Activated B cell treated with CpG ODN at 0.5 μM for 24 hours (primary cell): ENCODE measurements around the gene PRRC2B. TPM values are rescaled to one million over a fixed set of nuclear protein-coding genes. Genes with fewer than 3 reads are reported as not detected.

ENCODE experiments used
- ATAC-seq: fragments of 200-7000 bp; cut with Tn5 transposase; one replicate; pipeline ENCODE4 v1.10.0; 2021; ENCODE audit warnings: low read depth, mild to moderate bottlenecking, moderate library complexity
- CTCF ChIA-PET: fragments of 350-600 bp; sonication (Branson Sonifier 250); formaldehyde crosslinking; loops from one replicate; lab custom pipeline; 2021; ENCODE audit warnings: antibody characterized with exemption; lab: Charles Lee
- POLR2A ChIA-PET: fragments of 350-600 bp; sonication (Branson Sonifier 250); formaldehyde crosslinking; loops from one replicate; lab custom pipeline; 2021; ENCODE audit warnings: antibody characterized with exemption; lab: Charles Lee
- DNase-seq: peaks from one replicate; pipeline ENCODE4 v3.0.0; 2022
- H3K27ac Mint-ChIP-seq: one replicate; pipeline ENCODE4 v1.8.0; 2020; ENCODE audit warnings: mixed read lengths
- H3K27me3 Mint-ChIP-seq: one replicate; pipeline ENCODE4 v1.8.0; 2021; ENCODE audit warnings: mixed read lengths
- H3K36me3 Mint-ChIP-seq: one replicate; pipeline ENCODE4 v1.8.0; 2021; ENCODE audit warnings: low read depth, mixed read lengths
- H3K4me1 Mint-ChIP-seq: one replicate; pipeline ENCODE4 v1.8.0; 2021; ENCODE audit warnings: mixed read lengths
- H3K4me3 Mint-ChIP-seq: one replicate; pipeline ENCODE4 v1.8.0; 2020; ENCODE audit warnings: mild to moderate bottlenecking, mixed read lengths
- H3K9me3 Mint-ChIP-seq: one replicate; pipeline ENCODE4 v1.8.0; 2020; ENCODE audit warnings: mixed read lengths
- intact Hi-C: fragments of 100-400 bp; cut with micrococcal nuclease; formaldehyde crosslinking; loops from one replicate; pipeline ENCODE4 v1.15.1; 2024
- total RNA-seq: library from RNA; stranded (reverse); gene quantifications from 2 replicates; pipeline ENCODE4 v1.2.3, GENCODE V29; 2022
- TF ChIP-seq, protein P1 (sequence below): fragments of 200-600 bp; IDR thresholded peaks from one replicate; pipeline ENCODE4 v1.8.0; 2022; ENCODE audit warnings: antibody characterized with exemption, mild to moderate bottlenecking

PRRC2B gene
- total RNA-seq, 1 donor from 2014 or later: 206 TPM

DNA sequence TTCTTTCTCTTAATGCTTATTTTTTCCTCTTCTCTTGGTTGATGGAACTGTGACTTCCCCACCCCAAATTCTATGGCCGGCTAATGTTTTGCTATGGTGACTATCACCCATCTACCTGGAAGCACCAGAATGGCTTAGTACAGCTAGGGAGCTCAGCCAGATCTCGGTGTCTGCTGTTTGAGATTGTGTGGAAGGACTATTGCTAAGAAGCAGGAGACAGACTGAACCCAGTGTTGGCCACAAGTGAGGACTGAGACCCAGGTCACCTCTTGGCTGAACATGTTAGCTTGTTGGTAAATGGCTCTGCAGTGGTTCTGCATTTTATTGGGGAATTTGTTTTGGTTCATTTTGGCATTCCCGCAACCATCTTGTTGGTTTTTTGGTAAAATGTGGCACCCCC is 2.7 kb downstream of the PRRC2B start:
- no peaks in the 10 kb centered on the region for H3K9me3 Mint-ChIP-seq

DNA sequence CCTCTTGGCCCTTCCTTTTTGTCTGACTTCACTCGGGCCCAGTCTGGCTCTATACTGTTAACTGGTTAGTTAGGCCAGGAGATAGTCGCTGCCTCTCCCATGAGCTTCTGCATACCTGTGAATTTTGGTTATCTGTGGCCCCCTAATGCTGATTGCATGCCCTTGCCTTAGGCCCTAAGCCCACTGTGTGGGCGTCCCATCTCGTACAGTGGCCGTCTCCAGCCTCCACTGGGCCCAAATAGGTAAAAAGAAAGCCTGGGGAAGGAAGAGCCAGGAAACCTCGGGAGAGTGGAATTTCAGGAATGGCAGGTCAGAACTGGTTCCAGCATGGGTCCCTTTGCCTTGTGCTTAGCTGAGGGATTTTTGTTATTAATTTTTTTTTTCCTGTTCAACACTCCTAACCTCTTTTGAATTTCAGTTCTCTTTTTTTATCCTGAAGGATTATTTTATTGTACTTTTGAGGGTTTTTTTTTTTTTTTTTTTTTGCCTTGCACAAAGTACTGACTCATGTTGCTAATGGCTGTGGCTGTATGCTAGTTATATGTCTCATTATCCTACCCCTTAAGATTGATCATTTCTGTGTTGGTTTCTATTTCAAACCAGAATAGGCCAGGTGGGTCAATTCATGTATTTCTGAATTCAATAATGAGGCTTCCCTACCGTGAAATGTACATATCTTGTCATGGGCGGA is 3.4 kb downstream of the PRRC2B start:
- DNase-seq (no peak), ATAC-seq (no peak)
- H3K4me3 Mint-ChIP-seq: peak overlapping the region; percentile 65
- TF ChIP-seq, protein P1, sequence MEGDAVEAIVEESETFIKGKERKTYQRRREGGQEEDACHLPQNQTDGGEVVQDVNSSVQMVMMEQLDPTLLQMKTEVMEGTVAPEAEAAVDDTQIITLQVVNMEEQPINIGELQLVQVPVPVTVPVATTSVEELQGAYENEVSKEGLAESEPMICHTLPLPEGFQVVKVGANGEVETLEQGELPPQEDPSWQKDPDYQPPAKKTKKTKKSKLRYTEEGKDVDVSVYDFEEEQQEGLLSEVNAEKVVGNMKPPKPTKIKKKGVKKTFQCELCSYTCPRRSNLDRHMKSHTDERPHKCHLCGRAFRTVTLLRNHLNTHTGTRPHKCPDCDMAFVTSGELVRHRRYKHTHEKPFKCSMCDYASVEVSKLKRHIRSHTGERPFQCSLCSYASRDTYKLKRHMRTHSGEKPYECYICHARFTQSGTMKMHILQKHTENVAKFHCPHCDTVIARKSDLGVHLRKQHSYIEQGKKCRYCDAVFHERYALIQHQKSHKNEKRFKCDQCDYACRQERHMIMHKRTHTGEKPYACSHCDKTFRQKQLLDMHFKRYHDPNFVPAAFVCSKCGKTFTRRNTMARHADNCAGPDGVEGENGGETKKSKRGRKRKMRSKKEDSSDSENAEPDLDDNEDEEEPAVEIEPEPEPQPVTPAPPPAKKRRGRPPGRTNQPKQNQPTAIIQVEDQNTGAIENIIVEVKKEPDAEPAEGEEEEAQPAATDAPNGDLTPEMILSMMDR: no peak
- POLR2A ChIA-PET: interaction anchor here (0.6 to 1.8 kb wide), 4 partner anchors 10 to 1770 kb away, joined by 6 to 17 read pairs (median 8); no protein-coding TSS in a partner anchor
- H3K4me1 Mint-ChIP-seq: peaks cover 71% of the 10 kb centered on the region
- no peaks in the 10 kb centered on the region for H3K9me3 Mint-ChIP-seq
- peak overlapping the region; percentile 84 for H3K27ac Mint-ChIP-seq
- CTCF ChIA-PET: interaction anchor here (0.8 kb wide), 1 partner anchor 81 kb away, joined by 3 read pairs; no protein-coding TSS in a partner anchor
- intact Hi-C loops: loop anchor here (5.0 to 10.0 kb wide), 2 partner anchors 120 to 958 kb away; partner anchors contain the start of genes FAM78A and SETX
- peaks cover 21% of the 10 kb centered on the region for H3K36me3 Mint-ChIP-seq
- H3K27me3 Mint-ChIP-seq: no peaks in the 10 kb centered on the region

More for the DNA sequence above, 2.7 kb downstream of the PRRC2B start:
- no peak for DNase-seq
- peak overlapping the region; percentile 90 for H3K4me3 Mint-ChIP-seq
- TF ChIP-seq, protein P1: no peak
- no peaks in the 10 kb centered on the region for H3K27me3 Mint-ChIP-seq
- POLR2A ChIA-PET: interaction anchor here (0.6 to 1.8 kb wide), 4 partner anchors 11 to 23 kb away, joined by 7 to 17 read pairs (median 8); no protein-coding TSS in a partner anchor
- peaks cover 67% of the 10 kb centered on the region for H3K4me1 Mint-ChIP-seq
- peaks cover 19% of the 10 kb centered on the region for H3K36me3 Mint-ChIP-seq
- intact Hi-C loops: loop anchor here (5.0 to 10.0 kb wide), 2 partner anchors 119 to 958 kb away; partner anchors contain the start of genes FAM78A and SETX
- CTCF ChIA-PET: interaction anchor here (0.8 kb wide), 1 partner anchor 81 kb away, joined by 3 read pairs; no protein-coding TSS in a partner anchor
- no peak for ATAC-seq
- peak overlapping the region; percentile 84 for H3K27ac Mint-ChIP-seq

GRCh38 chr9:131398204-131398603 is 4.3 kb downstream of the PRRC2B start:
- TF ChIP-seq, protein P1: no peak
- ATAC-seq (no peak), DNase-seq (no peak)
- intact Hi-C loops: loop anchor here (5.0 to 10.0 kb wide), 2 partner anchors 121 to 957 kb away; partner anchors contain the start of genes FAM78A and SETX
- Mint-ChIP-seq H3K27ac (peak overlapping the region; percentile 84), H3K4me3 (peak overlapping the region; percentile 65), H3K4me1 (peaks cover 78% of the 10 kb centered on the region), H3K36me3 (peaks cover 27% of the 10 kb centered on the region), H3K9me3 (no peaks in the 10 kb centered on the region), H3K27me3 (no peaks in the 10 kb centered on the region)
- ChIA-PET CTCF (no interaction called here), POLR2A (interaction anchor here (1.0 to 2.0 kb wide), 3 partner anchors 25 to 127 kb away, joined by 3 to 9 read pairs (median 6); no protein-coding TSS in a partner anchor)

- no peak for DNase-seq
- H3K36me3 Mint-ChIP-seq: peaks cover 31% of the 10 kb centered on the region
- TF ChIP-seq, protein P1: no peak
- H3K27me3 Mint-ChIP-seq: no peaks in the 10 kb centered on the region
- POLR2A ChIA-PET: interaction anchor here (2.0 kb wide), 1 partner anchor 27 kb away, joined by 9 read pairs; no protein-coding TSS in a partner anchor
- H3K4me1 Mint-ChIP-seq: peaks cover 84% of the 10 kb centered on the region
- no peak overlapping the region for H3K4me3 Mint-ChIP-seq
- peak overlapping the region; percentile 47 for H3K27ac Mint-ChIP-seq
- intact Hi-C loops: loop anchor here (5.0 to 10.0 kb wide), 2 partner anchors 123 to 955 kb away; partner anchors contain the start of genes FAM78A and SETX
- CTCF ChIA-PET: no interaction called here
- no peak for ATAC-seq
- H3K9me3 Mint-ChIP-seq: no peaks in the 10 kb centered on the region
Observed at GRCh38 chr9:131399972-131400371, 6.1 kb downstream of the PRRC2B start.

DNA sequence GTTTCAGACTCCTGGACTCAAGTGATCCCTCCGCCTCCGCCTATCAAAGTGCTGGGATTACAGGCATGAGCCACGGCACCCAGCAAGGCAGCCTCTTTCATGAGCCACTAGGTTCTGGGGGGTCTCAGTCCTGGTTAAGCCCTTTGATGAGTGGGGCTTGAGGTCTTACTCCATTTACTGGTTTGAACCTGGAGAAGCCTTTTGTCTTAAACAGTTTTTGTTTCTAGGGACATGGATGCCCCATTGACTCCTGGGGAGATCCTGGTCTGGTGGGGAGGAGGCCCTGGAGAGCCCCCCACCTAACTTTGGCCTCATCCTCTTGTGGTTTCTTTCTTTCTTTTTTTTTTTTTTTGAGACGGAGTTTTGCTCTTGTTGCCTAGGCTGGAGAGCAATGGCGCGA is 6.7 kb downstream of the PRRC2B start:
- ChIA-PET CTCF (no interaction called here), POLR2A (no interaction called here)

More for the DNA sequence above, 6.7 kb downstream of the PRRC2B start:
- DNase-seq (no peak), ATAC-seq (no peak)
- peaks cover 84% of the 10 kb centered on the region for H3K4me1 Mint-ChIP-seq
- H3K27ac Mint-ChIP-seq: no peak overlapping the region
- peaks cover 32% of the 10 kb centered on the region for H3K36me3 Mint-ChIP-seq
- TF ChIP-seq, protein P1: no peak
- no peak overlapping the region for H3K4me3 Mint-ChIP-seq
- H3K9me3 Mint-ChIP-seq: no peaks in the 10 kb centered on the region
- intact Hi-C loops: no loop called here
- H3K27me3 Mint-ChIP-seq: no peaks in the 10 kb centered on the region
